A549 (cell line): ENCODE data around the gene ASB1. TPM values are rescaled to one million over a fixed set of nuclear protein-coding genes. Genes with fewer than 3 reads are reported as not detected.

Experiments
- ATAC-seq, 2 experiments: fragments of 200-7000 bp in 1 of 2; fragments of >200 bp in 1 of 2; cut with Nextera tagmentation in 1 of 2; cut with Tn5 transposase in 1 of 2; 3 replicates each; pipeline versions ENCODE4 v1.8.0 to v1.9.1; 2018 to 2020; ENCODE audit warnings: mild to moderate bottlenecking in 1 of 2, moderate library complexity in 1 of 2
- CTCF ChIA-PET: fragments of 300-600 bp; sonication (Branson Sonifier 250); formaldehyde crosslinking; extraction: SDS; loops from one replicate; lab custom pipeline; 2021; ENCODE audit warnings: antibody characterized with exemption, inconsistent platforms; lab: Yijun Ruan, JAX
- POLR2A ChIA-PET: fragments of 350-600 bp; formaldehyde crosslinking; extraction: SDS; loops from one replicate; lab custom pipeline; 2021; ENCODE audit warnings: antibody characterized with exemption, inconsistent platforms; lab: Yijun Ruan, JAX
- DNase-seq, 2 experiments: peaks; one replicate each; pipeline versions ENCODE4 v3.0.0 to v3.0.0-alpha.2; 2011 to 2016; ENCODE audit warnings: low read depth in 1 of 2, low spot score in 1 of 2
- FAIRE-seq: peaks from 2 replicates; lab custom pipeline; 2011; peaks lifted over from hg19 to GRCh38; lab: Jason Lieb, UNC
- H3K27ac ChIP-seq, 2 experiments: fragments of >200 bp; sonication (Bioruptor Twin); formaldehyde crosslinking; 3 replicates each; pipeline ENCODE4 v1.5.1; 2016 to 2017
- H3K4me1 ChIP-seq: fragments of >200 bp; sonication (Bioruptor Twin); formaldehyde crosslinking; 3 replicates; pipeline ENCODE4 v1.6.1; 2016
- H3K4me2 ChIP-seq: fragments of >200 bp; sonication (Bioruptor Twin); formaldehyde crosslinking; 3 replicates; pipeline ENCODE4 v1.6.1; 2016
- H3K4me3 ChIP-seq: fragments of >200 bp; sonication (Bioruptor Twin); formaldehyde crosslinking; 3 replicates; pipeline ENCODE4 v1.5.1; 2016
- H3K9me3 ChIP-seq: fragments of >200 bp; sonication (Bioruptor Twin); formaldehyde crosslinking; 3 replicates; pipeline ENCODE4 v1.6.1; 2016
- CBX2 ChIP-seq: fragments of 200-600 bp; sonication (generic); IDR thresholded peaks from 2 replicates; pipeline ENCODE4 v1.6.1; 2016; ENCODE audit warnings: low read depth, mild to moderate bottlenecking, borderline replicate concordance
- CBX8 ChIP-seq: fragments of 200-600 bp; sonication (generic); IDR thresholded peaks from 2 replicates; pipeline ENCODE4 v1.6.1; 2016
- CHD2 ChIP-seq: fragments of 150-350 bp; IDR thresholded peaks from 2 replicates; pipeline ENCODE4 v1.6.1; 2014; ENCODE audit warnings: low read length; ENCODE audit not compliant: partially characterized antibody
- CHD4 ChIP-seq: fragments of 200-600 bp; sonication (generic); IDR thresholded peaks from 2 replicates; pipeline ENCODE4 v1.6.1; 2016; ENCODE audit warnings: antibody characterized with exemption, mild to moderate bottlenecking, borderline replicate concordance
- EHF ChIP-seq: fragments of 250-450 bp; sonication (Bioruptor Pico); IDR thresholded peaks from 2 replicates; pipeline ENCODE4 v1.5.0; 2020; ENCODE audit warnings: mild to moderate bottlenecking
- ESRRA ChIP-seq: fragments of 150-350 bp; IDR thresholded peaks from 2 replicates; pipeline ENCODE4 v1.6.1; 2014; ENCODE audit warnings: mild to moderate bottlenecking, low read length, borderline replicate concordance
- HEYL ChIP-seq: fragments of 250-450 bp; sonication (Bioruptor Pico); IDR thresholded peaks from 2 replicates; pipeline ENCODE4 v1.8.0; 2021; ENCODE audit warnings: mild to moderate bottlenecking, moderate library complexity
- HOXA7 ChIP-seq: fragments of 250-450 bp; sonication (Bioruptor Pico); IDR thresholded peaks from 2 replicates; pipeline ENCODE4 v1.5.0; 2020; ENCODE audit warnings: mild to moderate bottlenecking, moderate library complexity
- HOXB5 ChIP-seq: fragments of 250-450 bp; sonication (Bioruptor Pico); IDR thresholded peaks from 2 replicates; pipeline ENCODE4 v1.5.0; 2020; ENCODE audit warnings: mild to moderate bottlenecking, moderate library complexity
- JUN ChIP-seq, 2 experiments: fragments of >200 bp; sonication (Bioruptor Twin); formaldehyde crosslinking; IDR thresholded peaks; 2 replicates in 1 of 2; 3 replicates in 1 of 2; pipeline ENCODE4 v1.6.1; 2016 to 2017
- KDM1A ChIP-seq: fragments of 200-600 bp; sonication (generic); IDR thresholded peaks from 2 replicates; pipeline ENCODE4 v1.6.1; 2016; ENCODE audit warnings: low read depth, mild to moderate bottlenecking
- KDM5A ChIP-seq: fragments of 200-600 bp; sonication (generic); IDR thresholded peaks from 2 replicates; pipeline ENCODE4 v1.6.1; 2016; ENCODE audit warnings: antibody characterized with exemption, mild to moderate bottlenecking
- MAFK ChIP-seq: fragments of 450-650 bp; IDR thresholded peaks from 2 replicates; pipeline ENCODE4 v1.6.1; 2014; ENCODE audit not compliant: partially characterized antibody
- MAZ ChIP-seq: fragments of 150-350 bp; IDR thresholded peaks from 2 replicates; pipeline ENCODE4 v1.6.1; 2014; ENCODE audit warnings: antibody characterized with exemption, low read depth, low read length, borderline replicate concordance
- MYC ChIP-seq: IDR thresholded peaks from 2 replicates; pipeline ENCODE4 v1.6.1; 2012; ENCODE audit warnings: mild to moderate bottlenecking, inconsistent platforms, low read length, improper control_type of control experiment, borderline replicate concordance
- NPAS2 ChIP-seq: fragments of 250-450 bp; sonication (Bioruptor Pico); IDR thresholded peaks from 2 replicates; pipeline ENCODE4 v1.8.0; 2022; ENCODE audit warnings: mild to moderate bottlenecking, moderate library complexity, borderline replicate concordance
- NR3C1 ChIP-seq: fragments of >200 bp; sonication (Bioruptor Twin); formaldehyde crosslinking; IDR thresholded peaks from 3 replicates; pipeline ENCODE4 v1.6.1; 2017
- PHF8 ChIP-seq: fragments of 200-600 bp; sonication (generic); IDR thresholded peaks from 2 replicates; pipeline ENCODE4 v1.6.1; 2016; ENCODE audit warnings: low read depth, mild to moderate bottlenecking, antibody characterized with exemption, moderate library complexity, borderline replicate concordance
- POLR2AphosphoS2 ChIP-seq: conservative IDR thresholded peaks from 2 replicates; pipeline ENCODE4 v1.6.1; 2012; ENCODE audit warnings: low read length, improper control_type of control experiment, inconsistent platforms
- RAD21 ChIP-seq, 2 experiments: fragments of >200 bp in 1 of 2; sonication (Bioruptor Twin) in 1 of 2; formaldehyde crosslinking in 1 of 2; IDR thresholded peaks in 1 of 2; conservative IDR thresholded peaks in 1 of 2; 2 replicates in 1 of 2; 3 replicates in 1 of 2; pipeline ENCODE4 v1.6.1; 2012 to 2018; ENCODE audit warnings: inconsistent platforms in 1 of 2
- RARB ChIP-seq: fragments of 250-450 bp; sonication (Bioruptor Pico); IDR thresholded peaks from 2 replicates; pipeline ENCODE4 v1.8.0; 2021; ENCODE audit warnings: mild to moderate bottlenecking, moderate library complexity
- RNF2 ChIP-seq: fragments of 200-600 bp; sonication (generic); IDR thresholded peaks from 2 replicates; pipeline ENCODE4 v1.6.1; 2016; ENCODE audit warnings: low read depth, mild to moderate bottlenecking, antibody characterized with exemption, moderate library complexity, borderline replicate concordance
- ZC3H11A ChIP-seq: fragments of 450-650 bp; IDR thresholded peaks from 2 replicates; pipeline ENCODE4 v1.6.1; 2014; ENCODE audit warnings: antibody characterized with exemption, mild to moderate bottlenecking
- ZNF302 ChIP-seq: fragments of 250-450 bp; sonication (Bioruptor Pico); IDR thresholded peaks from 2 replicates; pipeline ENCODE4 v1.9.0; 2021; ENCODE audit warnings: inconsistent platforms, mild to moderate bottlenecking, moderate library complexity
- ZSCAN20 ChIP-seq: fragments of 250-450 bp; sonication (Bioruptor Pico); IDR thresholded peaks from 2 replicates; pipeline ENCODE4 v1.8.0; 2022; ENCODE audit warnings: mild to moderate bottlenecking, moderate library complexity
- WGBS: methylation state at CpG from one replicate; pipeline ENCODE4 v1.1.6; 2017; ENCODE audit errors: missing lambda C conversion rate; 5-methylcytosine and 5-hydroxymethylcytosine counted together
- polyA plus RNA-seq, 4 experiments: library from polyadenylated mRNA; depleted of rRNA in 3 of 4; stranded (reverse); fragments of >200 nt; fragmentation: RNase III in 1 of 4; extraction: RNeasy Plus Mini Kit Qiagen cat#74134 plus additional on column Dnase treatment in 1 of 4; gene quantifications; 2 replicates in 3 of 4; 3 replicates in 1 of 4; pipeline ENCODE4 v1.2.3, GENCODE V29; 2011 to 2017
- TF ChIP-seq, protein P1 (sequence below): IDR thresholded peaks from 2 replicates; pipeline ENCODE4 v1.6.1; 2012; ENCODE audit warnings: low read depth, borderline replicate concordance
- TF ChIP-seq, protein P2 (sequence below): fragments of >200 bp; sonication (Bioruptor Twin); formaldehyde crosslinking; IDR thresholded peaks from 3 replicates; pipeline ENCODE4 v1.5.1; 2016

ASB1 gene
- polyA plus RNA-seq, 2 of the 4 experiments (the other 2 are of a cell fraction): 24.6 to 42.7 TPM

DNA sequence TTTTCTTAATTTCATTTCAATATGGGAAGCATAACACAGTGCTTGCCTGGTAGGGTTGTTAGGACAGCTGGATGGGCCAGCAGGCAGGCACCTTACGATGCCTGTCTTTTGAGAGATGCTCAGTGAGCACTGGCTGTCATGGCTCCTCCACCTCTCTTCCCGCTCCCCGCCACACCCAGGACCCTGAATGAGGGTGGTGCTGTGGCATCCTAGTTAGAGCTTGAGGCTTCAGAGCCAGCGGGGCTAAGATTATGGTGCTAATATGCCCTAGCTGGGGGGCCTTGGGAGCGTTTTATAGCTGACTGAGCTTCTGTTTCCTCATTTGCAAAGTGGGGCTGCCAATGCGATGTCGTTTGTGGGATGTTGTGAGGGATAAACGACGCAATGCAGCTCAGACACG, 37.7 kb downstream of the ASB1 start:
- 83% methylated on average over 10 of the region's 10 CpGs for WGBS
- H3K4me1 ChIP-seq: peaks cover 8% of the 10 kb centered on the region; the same call in 2 of the 3 replicates
- H3K27ac ChIP-seq: no peak overlapping the region
- POLR2A ChIA-PET: no interaction called here
- TF ChIP-seq EHF (CRISPR knock-in tag) (no peak), POLR2AphosphoS2 (no peak), NPAS2 (CRISPR knock-in tag) (no peak), CBX8 (no peak), MAFK (no peak), CHD2 (no peak), HOXB5 (CRISPR knock-in tag) (no peak), CHD4 (no peak), RARB (CRISPR knock-in tag) (no peak), NR3C1 (no peak), KDM5A (no peak)
- TF ChIP-seq, protein P1, sequence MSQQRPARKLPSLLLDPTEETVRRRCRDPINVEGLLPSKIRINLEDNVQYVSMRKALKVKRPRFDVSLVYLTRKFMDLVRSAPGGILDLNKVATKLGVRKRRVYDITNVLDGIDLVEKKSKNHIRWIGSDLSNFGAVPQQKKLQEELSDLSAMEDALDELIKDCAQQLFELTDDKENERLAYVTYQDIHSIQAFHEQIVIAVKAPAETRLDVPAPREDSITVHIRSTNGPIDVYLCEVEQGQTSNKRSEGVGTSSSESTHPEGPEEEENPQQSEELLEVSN: no peak
- H3K4me3 ChIP-seq: no peak overlapping the region
- ATAC-seq (no peak), FAIRE-seq (no peak), DNase-seq (no peak)
- peaks cover 9% of the 10 kb centered on the region; the same call in 2 of the 3 replicates for H3K9me3 ChIP-seq
- no peak overlapping the region for H3K4me2 ChIP-seq
- CTCF ChIA-PET: interaction anchor here (1.2 kb wide), 1 partner anchor 321 kb away, joined by 3 read pairs; no protein-coding TSS in a partner anchor

DNA sequence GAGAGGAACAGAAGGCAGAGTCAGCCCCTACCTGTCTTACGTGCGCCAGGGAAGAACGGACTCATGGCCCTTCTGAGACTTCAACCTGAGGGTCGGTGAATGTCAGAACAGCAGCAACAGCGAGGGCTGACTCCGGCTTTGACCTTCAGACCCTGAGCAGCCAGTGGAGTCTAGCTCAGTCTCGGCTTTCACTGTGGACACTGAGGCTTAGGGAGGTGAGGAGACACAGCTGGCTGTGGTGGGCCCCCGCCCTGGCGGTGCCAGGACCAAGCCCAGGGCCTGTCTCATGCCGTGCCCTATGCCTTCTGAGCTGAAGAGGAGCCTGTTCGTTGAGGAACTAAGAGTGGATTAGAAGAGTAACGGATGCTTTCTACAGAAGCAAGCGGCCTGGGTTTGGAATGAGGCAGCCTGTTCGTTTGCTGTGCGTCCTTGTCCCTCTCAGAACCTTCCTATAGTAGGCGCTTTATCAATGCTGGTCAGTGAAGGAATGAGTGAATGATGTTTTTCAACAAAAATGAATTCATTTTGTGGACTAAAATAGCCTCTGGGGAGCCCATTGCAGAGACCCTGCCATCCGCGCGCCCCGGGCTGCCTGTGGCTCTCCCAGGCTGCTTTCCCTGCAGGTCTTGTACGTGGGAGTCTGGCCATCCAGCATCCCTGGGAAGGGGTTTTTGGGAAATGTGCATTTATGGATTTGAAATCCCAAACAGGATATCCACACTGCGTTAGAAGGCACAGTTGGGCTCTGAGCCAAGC, 38.9 kb downstream of the ASB1 start:
- Histone ChIP-seq H3K4me1 (peaks cover 8% of the 10 kb centered on the region; the same call in 2 of the 3 replicates), H3K4me3 (no peak overlapping the region), H3K4me2 (no peak overlapping the region), H3K9me3 (peaks cover 14% of the 10 kb centered on the region; the same call in 2 of the 3 replicates), H3K27ac (no peak overlapping the region)
- ATAC-seq: no peak
- WGBS: 90% methylated on average over 22 of the region's 22 CpGs
- POLR2A ChIA-PET: no interaction called here
- CTCF ChIA-PET: interaction anchor here (1.0 to 1.9 kb wide), 3 partner anchors 10 to 319 kb away, joined by 3 to 5 read pairs (median 4); no protein-coding TSS in a partner anchor
- no peak for FAIRE-seq
- TF ChIP-seq MAZ: no peak
- no peak for TF ChIP-seq CBX2
- TF ChIP-seq ESRRA: no peak
- TF ChIP-seq ZC3H11A: no peak
- TF ChIP-seq KDM1A: no peak
- TF ChIP-seq NPAS2 (CRISPR knock-in tag): no peak
- no peak for TF ChIP-seq POLR2AphosphoS2
- TF ChIP-seq HOXA7 (CRISPR knock-in tag): no peak
- no peak for TF ChIP-seq ZSCAN20 (CRISPR knock-in tag)
- TF ChIP-seq RNF2: no peak
- TF ChIP-seq, protein P2, sequence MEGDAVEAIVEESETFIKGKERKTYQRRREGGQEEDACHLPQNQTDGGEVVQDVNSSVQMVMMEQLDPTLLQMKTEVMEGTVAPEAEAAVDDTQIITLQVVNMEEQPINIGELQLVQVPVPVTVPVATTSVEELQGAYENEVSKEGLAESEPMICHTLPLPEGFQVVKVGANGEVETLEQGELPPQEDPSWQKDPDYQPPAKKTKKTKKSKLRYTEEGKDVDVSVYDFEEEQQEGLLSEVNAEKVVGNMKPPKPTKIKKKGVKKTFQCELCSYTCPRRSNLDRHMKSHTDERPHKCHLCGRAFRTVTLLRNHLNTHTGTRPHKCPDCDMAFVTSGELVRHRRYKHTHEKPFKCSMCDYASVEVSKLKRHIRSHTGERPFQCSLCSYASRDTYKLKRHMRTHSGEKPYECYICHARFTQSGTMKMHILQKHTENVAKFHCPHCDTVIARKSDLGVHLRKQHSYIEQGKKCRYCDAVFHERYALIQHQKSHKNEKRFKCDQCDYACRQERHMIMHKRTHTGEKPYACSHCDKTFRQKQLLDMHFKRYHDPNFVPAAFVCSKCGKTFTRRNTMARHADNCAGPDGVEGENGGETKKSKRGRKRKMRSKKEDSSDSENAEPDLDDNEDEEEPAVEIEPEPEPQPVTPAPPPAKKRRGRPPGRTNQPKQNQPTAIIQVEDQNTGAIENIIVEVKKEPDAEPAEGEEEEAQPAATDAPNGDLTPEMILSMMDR: no peak
- TF ChIP-seq PHF8: no peak
- TF ChIP-seq HEYL (CRISPR knock-in tag): no peak
- TF ChIP-seq JUN (IDR thresholded peaks at IDR 0.05): no peak
- TF ChIP-seq ZNF302 (CRISPR knock-in tag): no peak
- TF ChIP-seq MYC: no peak
- TF ChIP-seq RAD21 (conservative IDR thresholded peaks at IDR 0.05 in 1 of 2, IDR thresholded peaks at IDR 0.05 in 1 of 2): no peak
- no peak for TF ChIP-seq EHF (CRISPR knock-in tag)
- DNase-seq: no peak
